K562 (cell line): Measurements from ENCODE around the gene ANAPC16. TPM values are rescaled to one million over a fixed set of nuclear protein-coding genes. Genes with fewer than 3 reads are reported as not detected.

ENCODE experiments used
- GATAD2A ChIP-seq: fragments of 450-650 bp; IDR thresholded peaks from 2 replicates; pipeline ENCODE4 v1.6.1; 2017
- LCOR ChIP-seq: sonication (generic); formaldehyde crosslinking; IDR thresholded peaks from 2 replicates; pipeline ENCODE4 v1.8.0; 2022; ENCODE audit warnings: mild to moderate bottlenecking, missing genetic modification reagents
- MAFG ChIP-seq: fragments of 450-650 bp; conservative IDR thresholded peaks from 2 replicates; pipeline ENCODE4 v1.6.1; 2016; ENCODE audit warnings: missing genetic modification characterization, missing compliant biosample characterization
- NFATC3 ChIP-seq: fragments of 450-650 bp; IDR thresholded peaks from 2 replicates; pipeline ENCODE4 v1.6.1; 2017; ENCODE audit warnings: mild to moderate bottlenecking
- SAFB ChIP-seq: fragments of 200-400 bp; formaldehyde crosslinking; IDR thresholded peaks from 2 replicates; pipeline ENCODE4 v1.6.1; 2017; ENCODE audit warnings: low read depth, low read length, borderline replicate concordance
- ZNF830 ChIP-seq: fragments of 250-450 bp; sonication (Bioruptor Pico); IDR thresholded peaks from 2 replicates; pipeline ENCODE4 v1.5.0; 2021; ENCODE audit warnings: mild to moderate bottlenecking
- polyA plus RNA-seq, 8 experiments: library from polyadenylated mRNA; depleted of rRNA in 4 of 8; stranded (reverse) in 5 of 8; unstranded in 3 of 8; fragments of >200 nt; fragmentation: Nextera tagmentation in 2 of 8; fragmentation: Illumina TruSeq in 1 of 8; extraction: Ambion mirVana in 2 of 8; extraction: Trizol in 1 of 8; gene quantifications; 2 replicates each; pipeline versions ENCODE4 v1.2.1 to v1.2.3, GENCODE V29; 2011 to 2014; ENCODE audit warnings: inconsistent platforms in 1 of 8, missing spikeins in 1 of 8
- total RNA-seq, 7 experiments: library from RNA; depleted of rRNA in 6 of 7; stranded (reverse); fragments of >200 nt in 6 of 7; fragmentation: Illumina TruSeq in 2 of 7; extraction: Trizol in 2 of 7; gene quantifications; 2 replicates each; pipeline versions ENCODE4 v1.2.1 to v1.2.3, GENCODE V29; 2011 to 2021; ENCODE audit warnings: low replicate concordance in 1 of 7
- TF ChIP-seq, protein P1 (sequence below), 2 experiments: fragments of 450-650 bp; IDR thresholded peaks; 2 replicates each; pipeline ENCODE4 v1.6.1; 2016; ENCODE audit warnings: mild to moderate bottlenecking in 2 of 2, borderline replicate concordance in 1 of 2, low read depth in 1 of 2, moderate library complexity in 1 of 2

ANAPC16 gene
- total and polyA plus RNA-seq, 9 of the 15 experiments (the other 6 are each of a cell fraction or from before 2014, with no cell fraction given): 42.6 to 208 (median 108) TPM

DNA sequence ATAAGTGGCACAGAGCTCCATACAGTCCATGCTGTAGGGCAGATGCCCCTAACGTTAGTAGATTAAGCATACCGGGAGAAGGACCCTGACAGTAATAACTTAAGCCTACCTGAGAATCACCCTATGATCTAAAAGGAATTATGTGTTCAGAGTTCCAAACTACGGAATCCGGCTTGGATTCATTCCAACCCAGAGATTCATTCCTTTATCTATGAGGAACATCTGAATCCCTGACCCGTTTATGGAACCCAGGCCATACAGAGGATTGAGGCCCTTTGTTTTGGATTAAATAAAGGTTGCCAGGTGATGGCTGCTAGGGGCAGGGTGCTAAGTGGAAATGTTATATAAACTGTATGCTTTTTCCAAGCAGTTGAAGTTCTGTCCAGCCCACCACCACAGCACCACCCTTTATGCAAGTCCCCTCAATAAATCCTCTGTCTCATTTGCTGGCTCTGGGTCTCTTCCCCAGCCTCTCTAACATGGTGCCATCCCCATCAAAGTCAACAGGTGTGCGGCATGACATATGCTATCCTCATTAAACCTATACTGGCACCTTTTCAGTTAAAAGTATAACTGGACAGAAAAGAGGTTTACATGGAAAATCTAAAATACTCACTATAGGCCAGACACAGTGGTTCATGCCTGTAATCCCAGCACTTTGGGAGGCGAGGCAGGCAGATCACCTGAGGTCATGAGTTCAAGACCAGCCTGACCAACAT is 9.1 kb upstream of the ANAPC16 start (continued):
- TF ChIP-seq, protein P1, sequence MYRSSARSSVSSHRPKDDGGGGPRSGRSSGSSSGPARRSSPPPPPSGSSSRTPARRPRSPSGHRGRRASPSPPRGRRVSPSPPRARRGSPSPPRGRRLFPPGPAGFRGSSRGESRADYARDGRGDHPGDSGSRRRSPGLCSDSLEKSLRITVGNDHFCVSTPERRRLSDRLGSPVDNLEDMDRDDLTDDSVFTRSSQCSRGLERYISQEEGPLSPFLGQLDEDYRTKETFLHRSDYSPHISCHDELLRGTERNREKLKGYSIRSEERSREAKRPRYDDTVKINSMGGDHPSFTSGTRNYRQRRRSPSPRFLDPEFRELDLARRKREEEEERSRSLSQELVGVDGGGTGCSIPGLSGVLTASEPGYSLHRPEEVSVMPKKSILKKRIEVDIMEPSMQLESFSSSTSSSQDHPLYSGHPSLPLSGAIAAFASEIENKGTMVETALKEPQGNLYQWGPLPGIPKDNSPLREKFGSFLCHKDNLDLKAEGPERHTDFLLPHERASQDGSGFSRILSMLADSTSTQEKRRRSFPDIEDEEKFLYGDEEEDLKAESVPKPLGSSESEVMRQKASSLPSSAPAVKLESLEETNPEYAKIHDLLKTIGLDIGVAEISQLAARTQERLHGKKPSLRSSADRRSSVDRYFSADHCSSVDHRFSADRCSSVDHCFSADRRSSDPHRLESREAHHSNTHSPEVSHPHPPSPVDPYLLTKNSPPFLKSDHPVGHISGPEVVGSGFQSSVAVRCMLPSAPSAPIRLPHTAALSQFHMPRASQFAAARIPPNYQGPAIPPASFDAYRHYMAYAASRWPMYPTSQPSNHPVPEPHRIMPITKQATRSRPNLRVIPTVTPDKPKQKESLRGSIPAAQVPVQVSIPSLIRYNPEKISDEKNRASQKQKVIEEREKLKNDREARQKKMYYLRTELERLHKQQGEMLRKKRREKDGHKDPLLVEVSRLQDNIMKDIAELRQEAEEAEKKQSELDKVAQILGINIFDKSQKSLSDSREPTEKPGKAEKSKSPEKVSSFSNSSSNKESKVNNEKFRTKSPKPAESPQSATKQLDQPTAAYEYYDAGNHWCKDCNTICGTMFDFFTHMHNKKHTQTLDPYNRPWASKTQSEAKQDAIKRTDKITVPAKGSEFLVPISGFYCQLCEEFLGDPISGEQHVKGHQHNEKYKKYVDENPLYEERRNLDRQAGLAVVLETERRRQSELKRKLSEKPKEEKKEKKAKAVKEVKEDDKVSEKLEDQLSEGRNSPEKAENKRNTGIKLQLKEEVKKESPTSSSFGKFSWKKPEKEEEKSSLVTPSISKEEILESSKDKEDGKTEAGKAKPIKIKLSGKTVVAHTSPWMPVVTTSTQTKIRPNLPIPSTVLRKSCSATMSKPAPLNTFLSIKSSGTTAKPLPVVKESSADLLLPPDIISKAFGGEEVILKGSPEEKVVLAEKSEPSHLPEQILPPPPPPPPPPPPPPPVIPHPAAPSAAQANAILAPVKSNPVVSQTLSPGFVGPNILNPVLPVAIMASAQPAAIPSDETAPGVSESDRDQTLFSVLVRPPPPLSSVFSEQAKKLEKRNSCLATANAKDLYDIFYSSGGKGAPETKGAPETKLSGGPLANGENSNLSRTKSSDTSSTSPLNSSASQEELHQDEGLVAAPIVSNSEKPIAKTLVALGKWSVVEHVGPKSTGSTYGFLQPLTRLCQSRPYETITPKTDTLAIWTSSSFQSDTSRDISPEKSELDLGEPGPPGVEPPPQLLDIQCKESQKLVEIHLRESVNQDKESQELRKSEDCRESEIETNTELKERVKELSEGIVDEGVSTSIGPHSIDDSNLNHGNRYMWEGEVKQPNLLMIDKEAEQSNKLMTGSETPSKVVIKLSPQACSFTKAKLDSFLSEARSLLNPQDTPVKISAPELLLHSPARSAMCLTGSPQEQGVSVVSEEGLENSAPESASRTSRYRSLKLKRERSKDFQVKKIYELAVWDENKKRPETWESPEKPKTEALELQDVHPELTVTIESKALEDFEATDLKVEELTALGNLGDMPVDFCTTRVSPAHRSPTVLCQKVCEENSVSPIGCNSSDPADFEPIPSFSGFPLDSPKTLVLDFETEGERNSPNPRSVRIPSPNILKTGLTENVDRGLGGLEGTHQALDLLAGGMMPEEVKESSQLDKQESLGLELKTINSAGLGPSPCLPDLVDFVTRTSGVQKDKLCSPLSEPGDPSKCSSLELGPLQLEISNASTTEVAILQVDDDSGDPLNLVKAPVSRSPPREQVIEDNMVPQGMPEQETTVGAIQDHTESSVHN (IDR thresholded peaks at IDR 0.05; ENCODE audit: borderline replicate concordance in 1 of 2, low read depth in 1 of 2): no peak
- TF ChIP-seq LCOR (no peak), GATAD2A (no peak), MAFG (tag) (no peak), SAFB (no peak), NFATC3 (no peak), ZNF830 (CRISPR knock-in tag) (no peak)
